Measurements from ENCODE around the gene NMT2. TPM values are rescaled to one million over a fixed set of nuclear protein-coding genes. Genes with fewer than 3 reads are reported as not detected.

Gene NMT2
- total RNA-seq, 1 experiment from 2014 or later, result 26.1 TPM

- no peak overlapping the region for H2AFZ ChIP-seq (ENCODE audit: low read depth, low read length, poor library complexity, severe bottlenecking)
- POLR2A ChIA-PET, result no interaction called here
- ATAC-seq, result no peak
Observed at GRCh38 chr10:15120523-15120922, 48.0 kb downstream of the NMT2 start.

DNA sequence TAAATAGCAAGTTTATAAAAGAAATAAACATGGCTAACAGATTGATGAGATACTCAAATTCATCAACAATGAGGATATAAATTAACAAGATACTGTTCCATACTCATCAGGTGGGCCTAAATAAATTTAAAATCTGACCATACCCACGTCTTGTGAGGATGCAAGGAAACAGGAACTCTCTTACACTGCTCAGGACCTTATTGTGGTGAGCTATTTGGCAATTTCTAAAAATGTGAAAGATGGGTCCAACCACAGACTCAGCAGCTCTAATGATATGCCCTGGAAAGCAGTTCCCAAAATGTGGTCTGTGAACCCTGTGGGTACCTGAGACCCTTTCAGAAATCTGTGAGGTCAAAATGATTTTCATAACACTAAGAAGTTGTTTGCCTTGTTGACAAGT is 49.9 kb downstream of the NMT2 start:
- ChIA-PET RAD21 (ENCODE audit: low non-redundant PET in 1 of 2, low total read pairs in 2 of 2, uncharacterized antibody in 2 of 2, unreplicated experiment in 2 of 2) (no interaction called here), POLR2A (no interaction called here), CTCF (no interaction called here)
- no peaks in the 10 kb centered on the region for H4K20me1 ChIP-seq (ENCODE audit: insufficient read depth)
- no peaks in the 10 kb centered on the region for H3K79me2 ChIP-seq (ENCODE audit: insufficient read depth, low read length)
- H3K27ac ChIP-seq (ENCODE audit: low read depth, low read length), result no peak overlapping the region
- no TSS peak for BruUV-seq (replicated peaks)
- H3K36me3 ChIP-seq (ENCODE audit: control insufficient read depth in 1 of 2, insufficient read depth in 2 of 2, low read length in 2 of 2), result peaks cover 1 to 24% of the 10 kb centered on the region in 2 experiments; a peak in 2 of 4 replicates
- H3K9ac ChIP-seq (ENCODE audit: low read length), result no peak overlapping the region
- H2AFZ ChIP-seq (ENCODE audit: low read depth, low read length, poor library complexity, severe bottlenecking), result no peak overlapping the region
- no peak overlapping the region for H3K4me2 ChIP-seq (ENCODE audit: low read length)
- H3K9me3 ChIP-seq (ENCODE audit: control insufficient read depth in 1 of 2, insufficient read depth in 1 of 2, low read depth in 1 of 2, low read length in 2 of 2), result no peaks in the 10 kb centered on the region
- no peaks in the 10 kb centered on the region for H3K4me1 ChIP-seq (ENCODE audit: control insufficient read depth in 1 of 2, insufficient read depth in 2 of 2, low read length in 2 of 2)
- no peaks in the 10 kb centered on the region for H3K9me2 ChIP-seq (ENCODE audit: insufficient read depth)
- DNase-seq (ENCODE audit: low read depth, low spot score) (no peak), ATAC-seq (no peak)
- intact Hi-C loops (cut with micrococcal nuclease), result no loop called here
- H3K27me3 ChIP-seq (ENCODE audit: insufficient read depth, low read length), result no peaks in the 10 kb centered on the region
- no peak overlapping the region for H3K4me3 ChIP-seq (replicated peaks in 1 of 2; ENCODE audit: low read depth in 1 of 2, low read length in 2 of 2)
- TF ChIP-seq SRF (IDR thresholded peaks at IDR 0.05; ENCODE audit: low read depth), result no peak
- TF ChIP-seq POLR2AphosphoS5 (IDR thresholded peaks at IDR 0.05; ENCODE audit: low read depth, low read length), result no peak
- no peak for TF ChIP-seq SIN3A (IDR thresholded peaks at IDR 0.05; ENCODE audit: low read depth)
- TF ChIP-seq ELF1 (IDR thresholded peaks at IDR 0.05; ENCODE audit: borderline replicate concordance, low read depth), result no peak
- TF ChIP-seq JUND (IDR thresholded peaks at IDR 0.05), result no peak
- no peak for TF ChIP-seq TCF7L2 (IDR thresholded peaks at IDR 0.05; ENCODE audit: borderline replicate concordance, extremely low read depth, insufficient read depth, insufficient read length)
- no peak for TF ChIP-seq FOSL1 (IDR thresholded peaks at IDR 0.05; ENCODE audit: low read depth)
- no peak for TF ChIP-seq EGR1 (IDR thresholded peaks at IDR 0.05; ENCODE audit: low read depth)
- TF ChIP-seq ZBTB33 (IDR thresholded peaks at IDR 0.05; ENCODE audit: extremely low read depth, insufficient replicate concordance, low read length), result no peak
- no peak for TF ChIP-seq SP1 (IDR thresholded peaks at IDR 0.05; ENCODE audit: low read depth)

More at GRCh38 chr10:15120523-15120922, 48.0 kb downstream of the NMT2 start:
- RAD21 ChIA-PET (ENCODE audit: low non-redundant PET in 1 of 2, low total read pairs in 2 of 2, uncharacterized antibody in 2 of 2, unreplicated experiment in 2 of 2), result no interaction called here
- Histone ChIP-seq H3K27me3 (ENCODE audit: insufficient read depth, low read length) (no peaks in the 10 kb centered on the region), H3K9ac (ENCODE audit: low read length) (no peak overlapping the region), H3K9me2 (ENCODE audit: insufficient read depth) (no peaks in the 10 kb centered on the region), H3K4me3 (replicated peaks in 1 of 2; ENCODE audit: low read depth in 1 of 2, low read length in 2 of 2) (no peak overlapping the region), H4K20me1 (ENCODE audit: insufficient read depth) (no peaks in the 10 kb centered on the region), H3K9me3 (ENCODE audit: control insufficient read depth in 1 of 2, insufficient read depth in 1 of 2, low read depth in 1 of 2, low read length in 2 of 2) (no peaks in the 10 kb centered on the region), H3K4me2 (ENCODE audit: low read length) (no peak overlapping the region), H3K79me2 (ENCODE audit: insufficient read depth, low read length) (no peaks in the 10 kb centered on the region), H3K36me3 (ENCODE audit: control insufficient read depth in 1 of 2, insufficient read depth in 2 of 2, low read length in 2 of 2) (peaks cover 2 to 31% of the 10 kb centered on the region in 2 experiments; a peak in 2 of 4 replicates), H3K27ac (ENCODE audit: low read depth, low read length) (no peak overlapping the region), H3K4me1 (ENCODE audit: control insufficient read depth in 1 of 2, insufficient read depth in 2 of 2, low read length in 2 of 2) (no peaks in the 10 kb centered on the region)
- CTCF ChIA-PET, result no interaction called here
- no TSS peak for BruUV-seq (replicated peaks)
- TF ChIP-seq YY1 (IDR thresholded peaks at IDR 0.05; ENCODE audit: extremely low read depth, insufficient replicate concordance, low read depth, low read length) (no peak), EGR1 (IDR thresholded peaks at IDR 0.05; ENCODE audit: low read depth) (no peak), FOSL1 (IDR thresholded peaks at IDR 0.05; ENCODE audit: low read depth) (no peak), ZBTB33 (IDR thresholded peaks at IDR 0.05; ENCODE audit: extremely low read depth, insufficient replicate concordance, low read length) (no peak), CBX3 (IDR thresholded peaks at IDR 0.05; ENCODE audit: low read depth) (no peak), POLR2AphosphoS5 (IDR thresholded peaks at IDR 0.05; ENCODE audit: low read depth, low read length) (no peak), ZFX (IDR thresholded peaks at IDR 0.05) (no peak), SRF (IDR thresholded peaks at IDR 0.05; ENCODE audit: low read depth) (no peak)
- intact Hi-C loops (cut with micrococcal nuclease), result no loop called here
- no peak for DNase-seq (ENCODE audit: low read depth, low spot score)
